ENCODE results near the gene RRP36.
A peak's percentile ranks its signal among the peaks of the same experiment; 100 is the strongest.

Gene RRP36

GRCh38 chr6:43070028-43070632 lies 48.7 kb downstream of the RRP36 start:
- Histone ChIP-seq H3K4me3 (ENCODE audit: low read length) (no peak overlapping the region), H3K4me1 (ENCODE audit: insufficient read depth, low read length) (peaks cover 3% of the 10 kb centered on the region), H2AFZ (ENCODE audit: low read depth, low read length) (no peak overlapping the region), H3K36me3 (ENCODE audit: insufficient read depth, low read length) (peaks cover 20% of the 10 kb centered on the region), H3K9me3 (ENCODE audit: low read length) (no peaks in the 10 kb centered on the region), H3K27me3 (ENCODE audit: insufficient read depth, low read length) (no peaks in the 10 kb centered on the region)

- Histone ChIP-seq H3K27me3 (ENCODE audit: insufficient read depth, low read length) (no peaks in the 10 kb centered on the region), H2AFZ (ENCODE audit: low read depth, low read length) (no peak overlapping the region), H3K36me3 (ENCODE audit: insufficient read depth, low read length) (peaks cover 11% of the 10 kb centered on the region), H3K4me3 (ENCODE audit: low read length) (peak overlapping the region; percentile 55), H3K4me1 (ENCODE audit: insufficient read depth, low read length) (peaks cover 24% of the 10 kb centered on the region), H3K9me3 (ENCODE audit: low read length) (no peaks in the 10 kb centered on the region)
Measured at GRCh38 chr6:43074847-43075669, 53.6 kb downstream of the RRP36 start.

- H2AFZ ChIP-seq (ENCODE audit: low read depth, low read length) = peak within 1 kb of the TSS; percentile 73
- peak within 1 kb of the TSS; percentile 94 for H3K4me3 ChIP-seq (ENCODE audit: low read length)
- peaks cover 24% of the 10 kb centered on the region for H3K4me1 ChIP-seq (ENCODE audit: insufficient read depth, low read length)
- H3K9me3 ChIP-seq (ENCODE audit: low read length) = no peaks in the 10 kb centered on the region
- H3K27me3 ChIP-seq (ENCODE audit: insufficient read depth, low read length) = no peaks in the 10 kb centered on the region
- H3K36me3 ChIP-seq (ENCODE audit: insufficient read depth, low read length) = peaks cover 11% of the 10 kb centered on the region
Measured at GRCh38 chr6:43075670-43076463, 54.4 kb downstream of the RRP36 start, which contains the start of gene PTK7. TSS of gene PTK7 (plus strand) at chr6:43076314. CDS start at chr6:43076489, 175 bp downstream.

GRCh38 chr6:43076464-43077332 lies 55.3 kb downstream of the RRP36 start:
- Histone ChIP-seq H3K27me3 (ENCODE audit: insufficient read depth, low read length) (no peaks in the 10 kb centered on the region), H2AFZ (ENCODE audit: low read depth, low read length) (peak overlapping the region; percentile 21), H3K4me1 (ENCODE audit: insufficient read depth, low read length) (peaks cover 24% of the 10 kb centered on the region), H3K9me3 (ENCODE audit: low read length) (no peaks in the 10 kb centered on the region), H3K36me3 (ENCODE audit: insufficient read depth, low read length) (peaks cover 11% of the 10 kb centered on the region), H3K4me3 (ENCODE audit: low read length) (peak overlapping the region; percentile 94)

- peaks cover 24% of the 10 kb centered on the region for H3K4me1 ChIP-seq (ENCODE audit: insufficient read depth, low read length)
- no peaks in the 10 kb centered on the region for H3K9me3 ChIP-seq (ENCODE audit: low read length)
- peaks cover 11% of the 10 kb centered on the region for H3K36me3 ChIP-seq (ENCODE audit: insufficient read depth, low read length)
- no peaks in the 10 kb centered on the region for H3K27me3 ChIP-seq (ENCODE audit: insufficient read depth, low read length)
- peak overlapping the region; percentile 21 for H2AFZ ChIP-seq (ENCODE audit: low read depth, low read length)
- H3K4me3 ChIP-seq (ENCODE audit: low read length) = peak overlapping the region; percentile 94
Measured at GRCh38 chr6:43077333-43077809, 55.9 kb downstream of the RRP36 start.

GRCh38 chr6:43077981-43078511 lies 56.6 kb downstream of the RRP36 start:
- Histone ChIP-seq H3K4me3 (ENCODE audit: low read length) (peak overlapping the region; percentile 94), H3K27me3 (ENCODE audit: insufficient read depth, low read length) (no peaks in the 10 kb centered on the region), H2AFZ (ENCODE audit: low read depth, low read length) (no peak overlapping the region), H3K4me1 (ENCODE audit: insufficient read depth, low read length) (peaks cover 24% of the 10 kb centered on the region), H3K36me3 (ENCODE audit: insufficient read depth, low read length) (peaks cover 7% of the 10 kb centered on the region), H3K9me3 (ENCODE audit: low read length) (no peaks in the 10 kb centered on the region)

- Histone ChIP-seq H3K9me3 (ENCODE audit: low read length) (no peaks in the 10 kb centered on the region), H3K4me1 (ENCODE audit: insufficient read depth, low read length) (peaks cover 24% of the 10 kb centered on the region), H3K27me3 (ENCODE audit: insufficient read depth, low read length) (no peaks in the 10 kb centered on the region), H3K4me3 (ENCODE audit: low read length) (no peak overlapping the region), H2AFZ (ENCODE audit: low read depth, low read length) (no peak overlapping the region), H3K36me3 (ENCODE audit: insufficient read depth, low read length) (peaks cover 5% of the 10 kb centered on the region)
Measured at GRCh38 chr6:43078691-43079090, 57.3 kb downstream of the RRP36 start.
